Spleen (tissue), 11 donors: ENCODE data around the gene KRT73. TPM values are rescaled to one million over a fixed set of nuclear protein-coding genes. Genes with fewer than 3 reads are reported as not detected.

Experiments
- DNase-seq: peaks from one replicate; pipeline ENCODE4 v3.0.0-alpha.2; 2020
- H3K27ac ChIP-seq, 8 donors: fragments of 200-600 bp; sonication (generic) in 7 of 8; 1 replicate in 4 of 8; 2 replicates in 4 of 8; pipeline versions ENCODE4 v1.5.0 to v1.8.0; 2016 to 2021; ENCODE audit warnings: inconsistent platforms in 4 of 8, mild to moderate bottlenecking in 4 of 8, moderate library complexity in 1 of 8
- H3K27me3 ChIP-seq, 7 donors: fragments of 200-600 bp; sonication (generic) in 6 of 7; replicated peaks in 1 of 7; 1 replicate in 4 of 7; 2 replicates in 3 of 7; pipeline versions ENCODE4 v1.5.0 to v1.8.0; 2016 to 2021; ENCODE audit warnings: inconsistent platforms in 3 of 7, mild to moderate bottlenecking in 1 of 7
- H3K36me3 ChIP-seq, 6 donors: fragments of 200-600 bp; sonication (generic) in 5 of 6; 1 replicate in 4 of 6; 2 replicates in 2 of 6; pipeline versions ENCODE4 v1.5.0 to v1.8.0; 2016 to 2021; ENCODE audit warnings: inconsistent platforms in 2 of 6
- H3K4me1 ChIP-seq, 6 donors: fragments of 200-600 bp; sonication (generic) in 5 of 6; 1 replicate in 3 of 6; 2 replicates in 3 of 6; pipeline versions ENCODE4 v1.5.0 to v1.8.0; 2016 to 2021; ENCODE audit warnings: inconsistent platforms in 3 of 6
- H3K4me3 ChIP-seq, 8 donors: fragments of 200-600 bp; sonication (generic) in 7 of 8; 1 replicate in 4 of 8; 2 replicates in 4 of 8; pipeline versions ENCODE4 v1.5.0 to v1.8.0; 2016 to 2021; ENCODE audit warnings: inconsistent platforms in 4 of 8, mild to moderate bottlenecking in 4 of 8, moderate library complexity in 2 of 8
- H3K9me3 ChIP-seq, 8 donors: fragments of 200-600 bp; sonication (generic) in 7 of 8; 1 replicate in 4 of 8; 2 replicates in 4 of 8; pipeline versions ENCODE4 v1.5.0 to v1.8.0; 2016 to 2021; ENCODE audit warnings: inconsistent platforms in 4 of 8
- CTCF ChIP-seq, 11 experiments: fragments of 200-600 bp in 7 of 11; fragments of 450-650 bp in 4 of 11; sonication (generic) in 4 of 11; IDR thresholded peaks in 8 of 11; conservative IDR thresholded peaks in 3 of 11; 1 replicate in 7 of 11; 2 replicates in 4 of 11; pipeline versions ENCODE4 v1.4.0 to v1.8.0; 2016 to 2021; ENCODE audit warnings: antibody characterized with exemption in 11 of 11, inconsistent platforms in 4 of 11, mild to moderate bottlenecking in 1 of 11
- POLR2A ChIP-seq, 3 donors: fragments of 450-650 bp; IDR thresholded peaks; one replicate each; pipeline ENCODE4 v1.5.1; 2017; ENCODE audit warnings: antibody characterized with exemption in 3 of 3, mild to moderate bottlenecking in 1 of 3
- POLR2AphosphoS5 ChIP-seq, 3 donors: sonication (generic); formaldehyde crosslinking; IDR thresholded peaks; one replicate each; pipeline ENCODE4 v1.5.1; 2017; ENCODE audit warnings: antibody characterized with exemption in 3 of 3
- WGBS, 5 donors: extraction: QIAGEN DNeasy Blood & Tissue Kit in 3 of 5; methylation state at CpG; one replicate each; pipeline versions ENCODE4 v1.1.5 to v1.1.7; 2013 to 2018; 5-methylcytosine and 5-hydroxymethylcytosine counted together
- intact Hi-C: fragments of 100-400 bp; cut with DNase I; formaldehyde crosslinking; loops from one replicate; pipeline ENCODE4 v1.15.0; 2023; ENCODE audit warnings: low total_unique reads
- polyA plus RNA-seq, 3 donors: library from polyadenylated mRNA; stranded (reverse); fragments of 200-250 nt; gene quantifications; one replicate each; pipeline ENCODE4 v1.2.1, GENCODE V29; 2013
- total RNA-seq, 7 donors: library from RNA; depleted of rRNA in 3 of 7; stranded (reverse); fragments of >200 nt in 3 of 7; fragmentation: NEBNext Ultra II Directional in 4 of 7; extraction: Animal tissue kit (Norgen Biotek cat#: 25700) in 4 of 7; gene quantifications; one replicate each; pipeline versions ENCODE4 v1.1.0 to v1.2.1, GENCODE V29; 2016 to 2021
- donor health status: healthy with polysubstance abuse.
- donor health status: DM: no; HTN: no; CAD: no; lungs with moderate emphysema.
- donor health status: DM: no; HTN: no; CAD: no.
- donor health status: Bipolar disorder and iron deficiency.
- donor health status: healthy.
- donor health status: DM: no; HTN: no; CAD: no.
- donor health status: DM: yes; HTN: yes; CAD: no.

KRT73 gene
- total and polyA plus RNA-seq, 10 donors: 0.04 to 1.4 (median 0.36) TPM

GRCh38 chr12:52663420-52663819 is 45.1 kb upstream of the KRT73 start:
- intact Hi-C loops: no loop called here
- no peak for TF ChIP-seq CTCF (IDR thresholded peaks at IDR 0.05 in 8 of 11, conservative IDR thresholded peaks at IDR 0.05 in 3 of 11)
- TF ChIP-seq POLR2AphosphoS5 (IDR thresholded peaks at IDR 0.05): no peak
- TF ChIP-seq POLR2A (IDR thresholded peaks at IDR 0.05): no peak

GRCh38 chr12:52662918-52663229 is 44.5 kb upstream of the KRT73 start:
- H3K4me1 ChIP-seq: no peaks in the 10 kb centered on the region
- no peak overlapping the region for H3K27ac ChIP-seq
- intact Hi-C loops: no loop called here
- DNase-seq: no peak
- H3K27me3 ChIP-seq: peaks cover 0 to 24% (median 0%) of the 10 kb centered on the region in 7 donors
- no peaks in the 10 kb centered on the region for H3K36me3 ChIP-seq
- no peak overlapping the region for H3K4me3 ChIP-seq
- TF ChIP-seq POLR2A (IDR thresholded peaks at IDR 0.05): no peak
- no peak for TF ChIP-seq POLR2AphosphoS5 (IDR thresholded peaks at IDR 0.05)
- no peak for TF ChIP-seq CTCF (IDR thresholded peaks at IDR 0.05 in 8 of 11, conservative IDR thresholded peaks at IDR 0.05 in 3 of 11)
- no peaks in the 10 kb centered on the region for H3K9me3 ChIP-seq

More at GRCh38 chr12:52663420-52663819, 45.1 kb upstream of the KRT73 start:
- no peak overlapping the region for H3K27ac ChIP-seq
- no peaks in the 10 kb centered on the region for H3K9me3 ChIP-seq
- H3K36me3 ChIP-seq: no peaks in the 10 kb centered on the region
- DNase-seq: no peak
- H3K27me3 ChIP-seq: peaks cover 0 to 24% (median 0%) of the 10 kb centered on the region in 7 donors
- H3K4me3 ChIP-seq: no peak overlapping the region
- H3K4me1 ChIP-seq: no peaks in the 10 kb centered on the region

- H3K9me3 ChIP-seq: no peaks in the 10 kb centered on the region
- H3K36me3 ChIP-seq: no peaks in the 10 kb centered on the region
- H3K4me1 ChIP-seq: no peaks in the 10 kb centered on the region
- H3K27ac ChIP-seq: no peak overlapping the region
- TF ChIP-seq POLR2A (IDR thresholded peaks at IDR 0.05) (no peak), POLR2AphosphoS5 (IDR thresholded peaks at IDR 0.05) (no peak), CTCF (IDR thresholded peaks at IDR 0.05 in 8 of 11, conservative IDR thresholded peaks at IDR 0.05 in 3 of 11) (no peak)
- H3K27me3 ChIP-seq: peaks cover 0 to 24% (median 0%) of the 10 kb centered on the region in 7 donors
- whole genome bisulfite sequencing, 5 donors: 58 to 78% (median 60%) methylated on average over 10 of the region's 10 CpGs
- no peak for DNase-seq
- H3K4me3 ChIP-seq: no peak overlapping the region
- intact Hi-C loops: no loop called here
Measured at GRCh38 chr12:52662093-52662917, 43.9 kb upstream of the KRT73 start.

- H3K4me3 ChIP-seq: no peak overlapping the region
- no peak for DNase-seq
- H3K27me3 ChIP-seq: peaks cover 0 to 24% (median 0%) of the 10 kb centered on the region in 7 donors
- WGBS, 5 donors: 86 to 95% (median 93%) methylated on average over 3 of the region's 3 CpGs
- no peak overlapping the region for H3K27ac ChIP-seq
- no peaks in the 10 kb centered on the region for H3K9me3 ChIP-seq
- H3K4me1 ChIP-seq: no peaks in the 10 kb centered on the region
- intact Hi-C loops: no loop called here
- no peaks in the 10 kb centered on the region for H3K36me3 ChIP-seq
- TF ChIP-seq CTCF (IDR thresholded peaks at IDR 0.05 in 8 of 11, conservative IDR thresholded peaks at IDR 0.05 in 3 of 11): no peak
- no peak for TF ChIP-seq POLR2A (IDR thresholded peaks at IDR 0.05)
Measured at GRCh38 chr12:52661668-52662067, 43.3 kb upstream of the KRT73 start.
